Kidney glomerular epithelial cell (primary cell): ENCODE data around the gene MMP14.
"Not testable (repeated sequence)": the region's sequence is repeated elsewhere in the genome, so short reads cannot be mapped to it uniquely, and the experiment has no call there.

Experiments used
- DNase-seq: peaks from one replicate; lab custom pipeline; 2025; lab: John Stamatoyannopoulos, UW

MMP14 gene

DNA sequence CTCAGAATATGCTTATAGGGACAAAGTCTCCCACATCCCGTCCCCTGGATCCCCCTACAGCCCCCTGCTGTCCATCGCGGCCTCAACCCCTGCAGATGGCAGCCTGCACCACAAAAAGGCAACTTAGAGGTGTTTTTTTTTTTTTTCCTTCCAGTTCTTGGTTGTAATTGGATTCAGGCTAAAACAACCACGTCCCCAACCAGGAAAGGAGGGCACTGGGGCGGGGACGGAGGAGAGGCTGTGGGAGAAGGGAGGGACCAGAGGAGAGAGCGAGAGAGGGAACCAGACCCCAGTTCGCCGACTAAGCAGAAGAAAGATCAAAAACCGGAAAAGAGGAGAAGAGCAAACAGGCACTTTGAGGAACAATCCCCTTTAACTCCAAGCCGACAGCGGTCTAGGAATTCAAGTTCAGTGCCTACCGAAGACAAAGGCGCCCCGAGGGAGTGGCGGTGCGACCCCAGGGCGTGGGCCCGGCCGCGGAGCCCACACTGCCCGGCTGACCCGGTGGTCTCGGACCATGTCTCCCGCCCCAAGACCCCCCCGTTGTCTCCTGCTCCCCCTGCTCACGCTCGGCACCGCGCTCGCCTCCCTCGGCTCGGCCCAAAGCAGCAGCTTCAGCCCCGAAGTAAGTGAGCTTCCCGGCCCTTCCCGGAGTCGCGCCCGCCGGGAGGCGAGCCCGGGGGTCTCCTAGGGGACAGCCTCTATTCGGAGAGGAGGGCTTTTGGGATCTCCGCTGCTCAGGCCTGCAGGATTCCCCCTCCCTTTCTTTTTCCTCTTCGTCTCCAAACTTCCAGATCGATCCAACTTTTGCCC is at the start of gene MMP14:
Gene MMP14, plus strand, starts transcription at position 285 of the 813 bp plus-strand sequence. Its CDS starts 233 bp downstream, at position 518.
- peak; percentile 48 for DNase-seq

DNA sequence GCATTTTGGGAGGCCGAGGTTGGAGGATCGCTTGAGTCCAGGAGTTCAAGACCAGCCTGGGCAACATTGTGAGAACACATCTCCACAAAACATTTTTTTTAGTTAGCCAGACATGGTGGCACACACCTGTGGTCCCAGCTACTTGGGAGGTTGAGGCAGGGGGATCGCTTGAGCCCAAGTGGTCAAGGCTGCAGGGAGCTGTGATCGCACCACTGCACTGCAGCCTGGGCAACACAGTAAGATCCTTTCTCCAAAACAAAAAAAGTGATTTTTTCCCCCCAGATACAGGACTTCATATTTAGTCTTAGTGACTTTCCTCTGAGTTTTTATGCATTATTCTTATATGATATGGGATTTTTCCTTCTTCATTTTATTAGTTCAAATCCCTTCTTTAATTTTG is 49.7 kb upstream of the MMP14 start:
- DNase-seq: no peak

DNA sequence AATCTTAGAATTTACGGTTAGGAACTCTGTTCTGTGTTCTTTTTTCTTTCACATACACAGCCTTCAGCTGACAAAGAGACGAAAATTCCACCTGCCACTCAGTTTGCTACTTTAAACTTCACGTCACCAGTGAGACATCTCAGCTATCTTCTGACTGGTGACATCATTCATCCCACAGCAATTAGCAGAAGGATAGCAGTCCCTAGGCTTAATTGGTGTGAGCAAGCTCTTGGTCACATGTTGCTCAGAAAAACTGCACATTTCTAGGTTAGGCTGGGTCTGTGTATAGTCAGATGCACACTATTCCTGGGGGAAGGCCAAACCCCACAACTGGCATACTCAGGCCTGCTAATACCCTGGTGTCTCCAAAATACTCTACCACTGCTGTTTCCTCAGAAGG is 45.1 kb upstream of the MMP14 start:
- peak; percentile 31 for DNase-seq

GRCh38 chr14:22792158-22792557 is 44.2 kb upstream of the MMP14 start:
- no peak for DNase-seq

DNA sequence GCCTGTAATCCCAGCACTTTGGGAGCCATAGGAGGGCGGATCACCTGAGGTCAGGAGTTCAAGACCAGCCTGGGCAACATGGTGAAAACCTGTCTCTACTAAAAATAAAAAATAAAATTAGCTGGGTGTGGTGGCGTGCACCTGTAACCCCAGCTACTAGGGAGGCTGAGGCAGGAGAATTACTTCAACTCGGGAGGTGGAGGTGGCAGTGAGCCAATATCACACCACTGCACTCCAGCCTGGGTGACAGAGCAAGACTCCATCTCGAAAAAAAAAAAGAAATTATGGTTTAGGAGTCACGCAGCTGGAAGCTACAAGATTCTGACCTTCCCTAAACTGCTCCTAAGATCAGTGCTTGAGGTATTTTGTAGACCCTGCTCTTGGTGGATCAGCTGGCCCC is 42.8 kb upstream of the MMP14 start:
- not testable (repeated sequence) for DNase-seq

GRCh38 chr14:22793976-22794375 is 42.4 kb upstream of the MMP14 start:
- DNase-seq: no peak

DNA sequence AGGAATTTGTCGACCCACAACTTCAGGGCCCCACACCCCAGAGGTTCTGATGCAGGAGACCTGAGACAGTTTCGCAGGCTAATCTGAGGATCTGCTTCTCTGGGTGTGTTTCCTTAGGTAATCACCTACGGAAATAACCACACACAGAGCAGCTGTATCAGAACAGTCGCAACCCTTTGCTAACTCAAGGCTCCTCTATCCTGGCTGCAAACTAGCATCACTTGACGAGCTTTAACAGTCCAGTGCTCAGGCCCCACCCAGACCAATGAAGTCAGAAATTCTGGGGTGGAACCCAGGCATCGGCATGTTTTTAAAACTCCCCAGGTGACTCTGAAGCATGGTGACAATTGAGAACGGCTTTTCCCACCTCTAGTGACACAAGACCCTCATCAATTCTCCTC is 41.8 kb upstream of the MMP14 start:
- DNase-seq: peak; percentile 69

DNA sequence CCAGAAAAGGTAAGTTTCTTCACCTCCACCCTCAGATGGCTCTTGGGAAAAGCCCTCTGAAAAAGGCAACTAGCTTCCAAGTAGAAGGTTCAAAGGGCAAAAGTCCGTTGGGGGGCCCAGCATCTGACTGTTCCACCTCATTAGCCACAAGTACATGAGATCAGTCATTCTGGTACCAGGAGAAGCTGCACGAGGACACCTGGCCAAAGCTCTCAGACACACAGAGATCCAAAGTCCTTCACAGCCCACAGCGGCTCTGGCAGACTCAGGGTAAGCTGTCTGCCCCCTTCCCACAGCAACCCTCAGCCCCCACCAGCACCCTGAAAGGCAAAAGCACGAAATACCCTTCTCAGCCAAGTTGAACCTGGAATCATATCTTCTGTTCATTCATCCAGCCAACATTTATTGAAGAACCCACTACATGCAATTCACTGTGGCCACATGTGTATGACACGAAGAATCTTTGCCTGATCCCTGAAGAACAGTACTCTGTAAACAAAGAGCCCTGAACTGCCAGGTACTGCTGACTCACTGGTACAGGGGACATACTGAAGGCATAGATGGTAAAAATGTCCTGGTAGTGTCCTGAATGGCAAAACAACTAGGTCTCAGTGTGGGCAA is 40.2 kb upstream of the MMP14 start:
- DNase-seq: no peak

- DNase-seq: peak; percentile 54
These were observed 39.1 kb upstream of the MMP14 start for GRCh38 chr14:22797017-22797917.

GRCh38 chr14:22798528-22798927 is 37.9 kb upstream of the MMP14 start:
- no peak for DNase-seq

DNA sequence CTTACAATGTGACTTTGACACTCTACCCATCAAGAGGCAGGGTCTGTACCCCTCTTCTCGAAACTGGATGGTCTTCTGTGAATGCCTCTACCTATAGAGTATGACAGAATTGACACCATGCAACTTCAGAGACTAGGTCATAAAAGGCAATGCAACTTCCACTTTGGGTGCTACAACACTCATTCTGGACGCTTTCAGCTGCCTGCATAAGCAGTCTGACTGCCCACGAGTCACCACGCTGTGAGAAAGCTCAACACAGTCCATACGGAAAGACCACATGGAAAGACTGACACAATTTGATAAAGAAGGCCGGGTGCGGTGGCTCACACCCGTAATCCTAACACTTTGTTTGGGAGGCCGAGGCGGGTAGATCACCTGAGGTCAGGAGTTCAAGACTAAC is 36.0 kb upstream of the MMP14 start:
- DNase-seq: no peak

DNA sequence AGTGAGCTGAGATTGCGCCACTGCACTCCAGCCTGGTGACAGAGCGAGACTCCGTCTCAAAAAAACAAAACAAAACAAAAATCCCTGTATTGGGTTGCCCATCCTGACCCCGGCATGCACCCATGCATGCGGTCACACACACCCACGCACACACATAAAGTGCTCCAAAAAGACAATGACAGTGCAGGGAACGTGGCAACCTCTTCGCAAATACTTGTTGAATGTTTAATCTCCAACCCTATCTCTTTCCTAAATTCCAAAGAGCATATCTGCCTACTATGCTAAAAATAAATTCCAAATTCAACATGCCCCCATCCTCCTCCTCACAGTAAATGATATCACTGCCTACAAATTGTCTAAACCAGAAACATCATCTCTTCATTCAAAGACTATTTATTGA is 34.7 kb upstream of the MMP14 start:
- no peak for DNase-seq

GRCh38 chr14:22802860-22803686 is 33.3 kb upstream of the MMP14 start:
- no peak for DNase-seq

GRCh38 chr14:22803687-22803974 is 32.8 kb upstream of the MMP14 start:
- DNase-seq: no peak

DNA sequence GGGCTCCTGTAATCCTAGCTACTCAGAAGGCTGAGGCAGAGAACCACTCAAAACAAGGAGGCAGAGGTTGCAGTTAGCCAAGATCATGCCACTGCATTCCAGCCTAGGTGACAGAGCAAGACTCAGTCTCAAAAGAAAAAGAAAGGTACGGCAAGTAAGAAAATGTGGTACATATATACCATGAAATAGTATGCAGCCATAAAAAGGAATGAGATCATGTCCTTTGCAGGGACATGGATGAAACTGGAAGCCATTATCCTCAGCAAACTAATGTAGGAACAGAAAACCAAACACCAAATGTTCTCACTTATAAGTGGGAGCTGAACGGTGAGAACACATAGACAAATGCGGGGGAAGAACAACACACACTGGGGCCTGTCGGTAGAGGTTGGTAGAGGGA is 31.1 kb upstream of the MMP14 start:
- not testable (repeated sequence) for DNase-seq

DNA sequence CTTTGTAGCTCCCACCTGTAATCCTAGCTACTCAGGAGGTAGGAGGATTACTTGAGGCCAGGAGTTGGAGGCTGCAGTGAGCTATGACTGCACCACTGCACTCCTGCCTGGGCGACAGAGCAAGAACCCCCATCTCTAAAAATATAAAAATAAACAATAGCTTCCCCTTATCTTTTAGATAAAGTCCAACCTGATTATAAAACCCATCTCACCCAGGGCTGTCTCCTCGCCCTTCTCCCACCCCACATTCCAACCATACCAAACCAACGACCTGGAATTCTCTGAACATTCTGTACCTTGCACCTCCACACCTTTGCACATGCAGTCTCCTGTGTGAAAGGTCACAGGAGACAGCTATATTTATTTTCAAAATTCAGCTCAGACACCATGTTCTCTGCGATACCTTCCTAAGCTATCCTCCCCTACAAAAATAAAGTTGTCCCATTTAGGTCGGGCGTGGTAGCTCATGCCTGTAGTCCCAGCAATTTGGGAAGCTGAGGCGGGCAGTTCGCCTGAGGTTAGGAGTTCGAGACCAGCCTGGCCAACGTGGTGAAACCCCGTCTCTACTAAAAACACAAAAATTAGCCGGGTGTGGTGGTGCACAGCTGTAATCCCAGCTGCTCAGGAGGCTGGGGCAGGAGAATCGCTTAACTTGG is 28.8 kb upstream of the MMP14 start:
- DNase-seq: no peak

DNA sequence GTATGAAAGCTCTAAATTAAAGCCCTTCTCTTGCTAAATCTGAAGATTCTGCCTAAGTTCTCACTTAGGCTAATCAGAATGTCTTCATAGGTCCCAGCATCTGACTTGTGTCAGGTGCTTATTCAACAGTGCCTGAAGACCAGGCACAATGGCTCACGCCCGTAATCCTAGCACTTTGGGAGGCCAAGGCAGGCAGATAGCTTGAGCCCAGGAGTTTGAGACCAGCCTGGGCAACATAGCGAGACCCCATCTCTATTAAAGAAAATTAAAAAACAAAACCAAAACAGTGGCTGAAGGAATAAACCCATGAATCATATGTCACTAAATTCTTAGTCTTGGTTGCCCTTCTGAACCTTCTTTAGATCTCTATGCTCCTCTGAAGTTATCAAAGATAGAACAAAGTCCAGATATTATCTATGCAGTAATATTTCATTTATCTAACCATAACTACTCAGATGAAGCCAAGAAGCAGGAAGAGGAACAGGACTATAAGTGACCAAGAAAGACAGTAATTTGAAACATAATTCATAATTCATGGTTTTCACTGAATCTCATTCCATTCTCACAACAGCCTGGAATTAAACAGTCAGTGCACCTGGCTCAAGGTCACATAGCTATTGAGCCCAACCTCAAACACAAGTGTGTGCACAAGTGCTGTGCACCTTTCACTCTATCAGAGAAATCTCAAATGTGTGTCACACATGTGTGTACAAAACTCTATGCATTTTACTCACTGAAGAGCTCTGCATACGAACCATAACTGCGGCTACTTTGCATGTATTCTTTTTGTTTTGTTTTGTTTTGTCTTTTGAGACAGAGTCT is 27.8 kb upstream of the MMP14 start:
- no peak for DNase-seq

DNA sequence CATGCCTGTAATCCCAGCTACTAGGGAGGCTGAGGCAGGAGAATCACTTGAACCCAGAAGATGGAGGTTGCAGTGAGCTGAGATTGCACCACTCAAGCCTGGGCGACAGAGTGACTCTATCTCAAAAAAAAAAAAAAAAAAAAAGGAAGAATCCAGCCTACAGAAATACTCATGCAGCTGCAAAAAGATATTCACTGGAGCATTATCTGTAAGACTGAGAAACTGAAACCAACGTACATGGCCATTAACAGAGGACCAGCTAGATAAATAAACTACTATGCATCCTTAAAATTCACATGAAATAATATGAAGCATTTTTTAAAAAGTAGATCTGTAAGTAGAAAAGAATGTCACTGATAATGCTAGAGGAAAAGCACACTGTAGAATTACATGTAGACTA is 24.7 kb upstream of the MMP14 start:
- no peak for DNase-seq

GRCh38 chr14:22812744-22813143 is 23.6 kb upstream of the MMP14 start:
- no peak for DNase-seq

GRCh38 chr14:22813145-22813544 is 23.2 kb upstream of the MMP14 start:
- no peak for DNase-seq

GRCh38 chr14:22814373-22814772 is 22.0 kb upstream of the MMP14 start:
- DNase-seq: no peak
